ENCODE measurements around the gene RAPGEF4. TPM values are rescaled to one million over a fixed set of nuclear protein-coding genes. Genes with fewer than 3 reads are reported as not detected.
"Not testable (repeated sequence)": the region's sequence is repeated elsewhere in the genome, so short reads cannot be mapped to it uniquely, and the experiment has no call there.

Gene RAPGEF4
- total RNA-seq, 1 donor from 2014 or later, result 16.6 TPM

GRCh38 chr2:173032032-173032431 lies 296.4 kb downstream of the RAPGEF4 start:
- intact Hi-C loops (cut with micrococcal nuclease), result loop anchor here (5.0 kb wide), 1 partner anchor 40 kb away; no protein-coding TSS in a partner anchor
- ATAC-seq (no peak), DNase-seq (no peak)

- DNase-seq (no peak), ATAC-seq (no peak)
- intact Hi-C loops (cut with micrococcal nuclease), result loop anchor here (5.0 kb wide), 1 partner anchor 39 kb away; no protein-coding TSS in a partner anchor
These were observed 297.4 kb downstream of the RAPGEF4 start for GRCh38 chr2:173033084-173033483.

DNA sequence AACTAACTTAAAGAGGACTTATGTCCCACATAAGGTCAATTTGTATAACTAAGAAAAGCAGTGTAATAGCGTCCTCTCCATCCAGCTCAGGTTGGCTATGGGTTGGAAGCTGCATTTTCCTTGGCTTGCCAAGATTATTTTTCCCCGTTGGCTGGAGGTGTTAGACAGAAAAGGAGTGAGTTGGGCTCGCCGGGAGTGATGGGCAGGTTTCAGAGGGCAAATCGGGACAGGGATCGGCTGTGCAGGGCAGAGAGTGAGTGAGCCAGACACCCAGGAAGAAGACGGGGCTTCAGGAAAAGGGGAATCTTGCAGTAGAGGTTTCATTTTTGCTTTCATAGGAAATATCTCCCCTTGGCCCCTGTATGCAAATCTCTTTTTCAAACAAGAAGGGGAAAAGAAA lies 298.5 kb downstream of the RAPGEF4 start:
- intact Hi-C loops (cut with micrococcal nuclease), result loop anchor here (5.0 kb wide), 1 partner anchor 38 kb away; no protein-coding TSS in a partner anchor
- DNase-seq, result peak; percentile 41
- ATAC-seq, result peak; percentile 14

DNA sequence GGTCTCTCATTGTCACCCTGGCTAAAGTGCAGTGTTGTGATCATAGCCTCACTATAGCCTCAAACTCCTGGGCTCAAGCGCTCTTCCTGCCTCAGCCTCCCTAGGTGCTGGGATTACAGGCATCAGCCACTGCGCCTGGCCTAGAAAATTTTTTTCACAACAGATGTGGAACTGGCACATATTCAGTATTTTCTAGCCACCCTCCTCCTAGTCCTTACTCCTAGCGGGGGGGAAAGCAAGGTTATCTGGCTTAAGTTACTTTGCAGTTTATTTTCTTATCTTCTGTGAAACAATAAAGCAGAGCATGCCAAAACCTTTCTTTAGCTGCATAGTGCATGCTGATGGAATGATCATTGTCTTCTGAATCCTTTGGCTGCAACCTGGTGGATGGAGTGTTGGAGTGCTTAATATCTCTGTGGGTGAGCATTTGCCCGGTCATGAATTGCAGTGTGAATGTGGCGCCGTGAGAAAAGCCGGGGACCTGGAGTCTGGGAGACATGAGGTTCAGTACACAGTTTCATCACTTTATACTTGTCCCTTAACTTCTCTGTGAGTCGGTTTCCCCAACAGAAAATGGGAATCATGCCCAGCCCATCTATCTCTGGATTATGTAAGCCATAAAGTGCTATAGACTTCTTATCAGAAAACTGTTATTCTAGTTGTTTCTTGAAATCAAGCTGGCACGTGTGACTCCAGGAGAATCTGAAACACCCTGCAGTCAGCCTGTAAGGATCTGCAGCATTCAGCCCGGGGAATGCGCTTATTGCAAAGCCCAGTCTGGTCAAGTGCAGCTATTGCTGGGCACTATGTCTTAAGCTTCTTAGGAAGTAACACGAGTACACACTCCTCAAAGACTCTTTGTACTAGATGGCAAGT lies 301.8 kb downstream of the RAPGEF4 start:
- peak; percentile 63 for DNase-seq
- intact Hi-C loops (cut with micrococcal nuclease), result no loop called here
- peak; percentile 88 for ATAC-seq

DNA sequence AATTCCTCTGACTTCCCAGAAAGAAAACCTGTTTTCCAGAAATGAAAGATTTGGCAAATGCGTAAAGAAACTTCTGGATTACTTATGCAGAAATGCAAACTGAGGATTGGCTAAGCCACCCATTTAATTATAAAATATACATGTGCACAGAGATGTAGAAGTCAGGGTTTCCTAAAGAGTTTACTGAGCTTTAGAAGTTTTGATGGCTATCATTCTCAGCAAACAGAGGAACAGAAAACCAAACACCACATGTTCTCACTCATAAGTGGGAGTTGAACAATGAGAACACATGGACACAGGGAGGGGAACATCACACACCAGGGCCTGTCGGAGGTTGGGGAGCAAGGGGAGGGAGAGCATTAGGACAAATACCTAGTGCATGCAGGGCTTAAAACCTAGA lies 302.6 kb downstream of the RAPGEF4 start:
- ATAC-seq; intact Hi-C loops (cut with micrococcal nuclease); DNase-seq: not testable (repeated sequence)

- ATAC-seq, result no peak
These were observed 305.1 kb downstream of the RAPGEF4 start for GRCh38 chr2:173040729-173041128.

GRCh38 chr2:173043476-173043875 lies 307.8 kb downstream of the RAPGEF4 start:
- DNase-seq, result peak; percentile 70
- intact Hi-C loops (cut with micrococcal nuclease), result no loop called here
- ATAC-seq, result peak; percentile 87

More at GRCh38 chr2:173040729-173041128, 305.1 kb downstream of the RAPGEF4 start:
- intact Hi-C loops (cut with micrococcal nuclease), result no loop called here
- no peak for DNase-seq

DNA sequence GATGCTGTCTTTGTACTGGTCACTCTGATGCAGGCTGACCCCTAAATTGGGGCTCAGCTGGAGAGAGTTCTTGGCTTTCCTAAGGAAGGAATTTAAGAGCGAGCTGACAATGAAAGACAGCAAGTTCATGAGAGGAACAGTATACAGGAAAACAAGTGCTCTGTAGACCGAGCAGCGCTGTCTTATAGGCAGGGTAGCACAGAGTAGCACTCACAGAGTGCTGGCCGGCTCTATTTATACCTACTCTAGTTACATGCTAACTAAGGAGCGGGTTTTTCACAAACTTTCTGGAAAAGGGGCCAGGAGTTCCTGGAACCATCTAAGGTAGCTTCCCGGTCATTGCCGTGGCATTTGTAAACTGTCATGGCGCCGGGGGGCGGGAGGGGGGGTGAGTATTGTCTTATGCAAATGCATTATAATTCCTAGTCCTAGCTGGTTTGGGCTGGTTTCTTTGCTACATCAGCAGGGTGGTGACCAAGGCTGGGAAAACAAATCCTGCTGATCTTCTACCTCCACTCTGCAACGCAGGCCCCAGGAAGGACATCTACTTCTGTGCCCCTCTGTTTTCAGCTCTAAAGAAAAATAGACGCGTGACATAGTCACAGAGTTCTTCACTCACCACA lies 308.4 kb downstream of the RAPGEF4 start:
- intact Hi-C loops (cut with micrococcal nuclease), result no loop called here
- DNase-seq (no peak), ATAC-seq (peak; percentile 15)

- ATAC-seq, result no peak
- intact Hi-C loops (cut with micrococcal nuclease), result no loop called here
- DNase-seq, result no peak
These were observed 309.0 kb downstream of the RAPGEF4 start for GRCh38 chr2:173044686-173045085.

DNA sequence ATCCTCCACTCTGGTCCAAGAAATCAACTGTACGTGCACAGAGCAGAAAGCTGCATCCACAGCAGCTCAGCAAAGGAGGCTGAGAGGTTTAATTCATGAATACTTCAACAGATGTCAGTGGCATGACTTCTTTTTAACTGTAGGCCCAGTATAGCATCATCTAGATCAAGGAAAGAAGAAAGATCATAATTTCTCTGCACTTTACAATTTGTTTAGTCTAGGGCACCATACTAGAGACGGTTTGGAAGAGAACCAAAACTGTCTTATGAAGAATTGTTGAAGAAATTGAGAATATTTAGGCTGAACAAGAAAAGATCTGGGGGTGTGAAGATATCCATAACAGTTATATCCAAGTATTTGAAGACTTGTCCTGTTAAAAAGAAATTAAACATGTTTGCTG lies 309.5 kb downstream of the RAPGEF4 start:
- DNase-seq (no peak), ATAC-seq (no peak)
- intact Hi-C loops (cut with micrococcal nuclease), result no loop called here

DNA sequence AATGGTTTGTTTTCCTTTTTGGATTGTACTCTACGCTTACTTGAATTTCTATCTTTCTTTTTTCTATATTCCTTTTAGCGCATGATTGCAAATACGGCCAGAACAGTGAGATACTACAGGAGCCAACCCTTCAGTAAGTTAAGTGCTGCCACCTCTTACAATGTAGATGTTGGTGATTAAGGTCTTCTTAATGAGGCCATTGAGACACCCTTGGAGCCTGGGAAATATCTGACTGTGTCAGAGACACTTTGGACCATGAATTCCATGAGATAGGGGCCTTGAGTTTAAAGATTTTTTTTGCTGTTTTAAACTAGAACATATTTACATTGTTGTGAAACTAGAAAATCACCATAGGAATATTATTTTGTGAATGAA lies 312.9 kb downstream of the RAPGEF4 start:
- intact Hi-C loops (cut with micrococcal nuclease), result no loop called here
- peak; percentile 30 for ATAC-seq
- DNase-seq, result no peak

- DNase-seq, result peak; percentile 70
- ATAC-seq, result peak; percentile 94
- intact Hi-C loops (cut with micrococcal nuclease), result no loop called here
These were observed 313.4 kb downstream of the RAPGEF4 start for GRCh38 chr2:173048897-173049661.

GRCh38 chr2:173049831-173050230 lies 314.2 kb downstream of the RAPGEF4 start:
- DNase-seq (no peak), ATAC-seq (no peak)
- intact Hi-C loops (cut with micrococcal nuclease), result no loop called here

DNA sequence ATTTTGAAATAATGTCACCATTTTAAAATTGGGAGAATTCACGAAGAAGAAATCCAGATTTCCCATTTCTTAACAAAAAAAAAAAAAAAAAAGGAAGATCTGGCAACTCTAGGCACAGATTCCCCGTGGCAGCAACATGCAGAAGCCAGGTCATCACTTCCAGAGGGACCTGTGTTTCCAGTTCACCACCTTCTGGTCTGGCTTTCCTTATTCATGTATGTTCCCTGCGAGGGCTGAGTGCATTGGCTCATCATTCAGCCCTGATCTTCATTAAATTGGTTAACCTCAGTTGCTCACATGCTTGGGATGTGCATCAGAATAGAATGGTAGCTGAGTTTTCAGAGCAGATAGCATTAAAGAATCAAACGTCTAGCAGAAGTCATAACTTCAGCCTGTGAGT lies 315.0 kb downstream of the RAPGEF4 start:
- ATAC-seq (no peak), DNase-seq (no peak)
- intact Hi-C loops (cut with micrococcal nuclease), result no loop called here

DNA sequence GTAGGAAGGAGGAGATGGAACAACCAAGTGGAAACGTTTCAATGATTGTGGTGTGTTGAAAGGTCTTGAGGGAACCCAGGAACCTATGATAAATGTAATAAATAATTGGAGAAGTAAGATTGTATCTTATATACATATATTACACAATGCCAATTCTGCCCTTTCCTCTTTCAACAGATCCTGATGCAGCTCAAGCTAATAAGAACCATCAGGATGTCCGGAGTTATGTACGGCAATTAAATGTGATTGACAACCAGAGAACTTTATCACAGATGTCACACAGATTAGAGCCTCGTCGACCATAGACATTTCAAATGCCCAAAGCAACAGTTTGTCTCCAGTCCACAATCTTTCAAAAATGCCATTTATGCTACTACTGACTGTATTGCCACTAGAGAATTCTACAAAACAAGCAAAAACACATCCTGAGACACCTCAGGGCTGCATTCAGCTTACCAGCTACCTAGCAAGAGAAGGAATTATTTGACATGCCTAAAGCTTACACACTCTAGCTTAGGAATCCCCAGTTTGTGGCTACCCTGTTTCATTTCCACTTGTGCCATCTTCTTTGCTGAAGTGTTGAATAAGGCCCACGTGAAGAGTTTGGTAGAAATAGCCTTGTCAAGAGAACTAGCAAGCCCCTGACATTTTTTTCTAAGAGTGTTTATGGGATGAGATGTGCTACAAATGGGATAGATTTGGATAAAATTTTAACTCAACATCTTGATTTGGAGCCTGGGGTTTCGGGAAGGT lies 316.0 kb downstream of the RAPGEF4 start:
- no peak for ATAC-seq
- intact Hi-C loops (cut with micrococcal nuclease), result no loop called here
- no peak for DNase-seq

DNA sequence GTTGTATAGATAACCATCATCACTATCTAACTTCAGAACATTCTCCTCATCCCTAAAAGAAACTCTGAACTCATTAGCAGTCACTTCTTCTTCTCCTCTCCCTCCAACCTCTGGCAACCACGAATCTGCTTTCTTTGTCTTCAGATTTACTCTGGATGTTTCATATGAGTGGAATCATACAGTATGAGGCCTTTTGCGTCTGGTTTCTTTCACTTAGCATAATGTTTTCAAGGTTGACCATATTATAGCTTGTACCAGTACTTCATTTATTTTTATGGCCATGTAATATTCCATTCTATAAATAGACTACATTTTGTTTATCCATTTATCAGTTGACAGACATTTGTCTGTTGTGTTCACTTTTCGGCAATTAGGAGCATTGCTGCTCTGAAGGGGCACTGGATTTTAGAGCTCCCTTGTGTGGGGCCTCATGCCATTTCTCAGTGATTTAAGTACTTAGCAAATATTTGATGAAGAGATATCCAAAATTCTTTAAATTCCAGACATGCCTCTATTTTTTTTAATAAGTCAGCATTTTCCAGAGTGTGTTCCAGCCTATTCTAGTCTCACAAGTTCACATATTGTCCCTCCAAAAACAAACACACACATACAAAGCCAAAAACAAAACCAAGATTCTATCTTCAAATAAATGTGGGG lies 317.5 kb downstream of the RAPGEF4 start:
- ATAC-seq, result no peak
- no peak for DNase-seq
- intact Hi-C loops (cut with micrococcal nuclease), result no loop called here

- ATAC-seq (no peak), DNase-seq (no peak)
- intact Hi-C loops (cut with micrococcal nuclease), result no loop called here
These were observed 318.8 kb downstream of the RAPGEF4 start for GRCh38 chr2:173054466-173054865.

DNA sequence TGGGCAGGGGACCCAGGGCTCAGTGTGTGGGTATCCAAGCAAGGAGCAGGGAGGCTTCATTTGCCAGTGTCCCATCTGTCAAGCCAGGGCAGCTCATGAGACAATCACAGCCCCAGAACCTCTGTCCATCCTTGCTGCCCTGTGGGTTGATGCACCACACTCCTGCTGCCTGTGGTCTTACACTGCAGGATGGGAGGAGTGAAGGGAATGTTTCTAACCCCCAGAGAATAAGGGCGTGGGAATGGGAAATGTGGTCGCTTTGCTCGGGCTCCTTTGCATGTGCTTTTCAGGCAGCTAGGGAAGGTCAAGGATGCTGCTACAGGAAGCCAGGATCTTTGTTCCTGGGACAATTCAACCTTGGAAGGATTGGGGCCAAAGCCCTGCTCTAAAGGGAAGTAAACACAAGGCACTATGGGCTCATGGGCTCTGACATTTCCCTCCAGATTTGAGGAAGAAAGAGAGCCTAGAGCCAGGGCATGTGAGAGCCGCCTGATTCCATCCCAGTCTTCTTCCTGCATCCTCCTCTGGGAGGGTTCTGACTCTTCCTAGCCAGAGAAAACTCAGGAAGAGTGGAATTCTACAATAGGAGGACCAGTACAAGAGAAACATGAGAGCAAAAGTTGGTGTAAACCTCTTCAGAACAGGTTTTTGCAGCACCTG lies 321.2 kb downstream of the RAPGEF4 start:
- DNase-seq (no peak), ATAC-seq (peak; percentile 40)
- intact Hi-C loops (cut with micrococcal nuclease), result no loop called here
